Fibroblast of the aortic adventitia (primary cell): ENCODE results near the gene ZNF574. TPM values are rescaled to one million over a fixed set of nuclear protein-coding genes. Genes with fewer than 3 reads are reported as not detected.

Source experiments
- DNase-seq: peaks from one replicate; pipeline ENCODE4 v3.0.0-alpha.2; 2010; ENCODE audit warnings: low read depth
- H3K4me3 ChIP-seq: 2 replicates; pipeline ENCODE4 v1.5.1; 2011; ENCODE audit warnings: low read depth, mild to moderate bottlenecking, control low read depth, low read length, moderate library complexity
- CTCF ChIP-seq: IDR thresholded peaks from 2 replicates; pipeline ENCODE4 v1.5.1; 2011; ENCODE audit warnings: mild to moderate bottlenecking, low read length, control low read depth, inconsistent platforms; ENCODE audit not compliant: insufficient read depth
- total RNA-seq: library from RNA; depleted of rRNA; stranded (reverse); fragments of >200 nt; gene quantifications from 2 replicates; pipeline ENCODE4 v1.2.3, GENCODE V29; 2012; ENCODE audit warnings: low replicate concordance

Gene ZNF574
- total RNA-seq, 1 donor: 17.2 TPM

DNA sequence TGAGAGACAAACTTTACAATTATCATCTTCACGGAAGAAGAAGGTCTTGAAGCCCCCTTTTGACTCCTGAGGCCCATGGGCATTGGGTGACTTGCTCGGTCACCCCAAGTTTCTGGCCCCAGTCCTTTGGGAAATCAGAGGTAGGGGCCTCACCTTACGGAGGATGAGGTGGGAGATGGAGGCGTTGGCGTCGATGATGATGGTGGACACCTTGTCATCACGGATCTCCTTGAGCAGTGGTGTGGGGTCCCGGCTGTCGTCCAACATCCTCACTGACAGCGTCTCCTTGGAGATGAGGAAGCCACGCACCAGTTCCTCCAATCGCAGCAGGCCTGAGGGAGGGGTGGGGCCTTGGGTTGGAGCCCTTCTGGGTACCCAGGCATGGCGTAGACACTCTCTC is 16.8 kb upstream of the ZNF574 start:
- H3K4me3 ChIP-seq: no peak overlapping the region
- TF ChIP-seq CTCF: no peak
- DNase-seq: no peak

DNA sequence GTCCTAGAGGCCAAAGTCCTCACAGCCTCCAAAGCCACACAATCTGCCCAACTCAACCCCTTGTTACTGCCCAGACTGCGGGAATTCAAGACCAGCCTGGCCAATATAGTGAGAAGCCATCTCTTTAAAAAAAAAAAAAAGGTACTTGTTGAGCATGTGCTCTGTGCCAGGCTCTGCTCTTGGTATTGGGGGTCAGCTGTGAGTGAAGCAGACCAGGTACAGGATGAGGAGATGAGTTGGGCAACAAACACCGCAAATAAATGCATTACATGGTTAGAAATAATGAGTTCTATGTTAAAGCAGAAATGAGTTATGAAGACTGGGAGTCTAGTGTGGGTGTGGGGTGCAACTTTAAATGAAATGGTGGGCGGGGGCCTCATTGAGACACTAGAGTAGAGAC is 15.8 kb upstream of the ZNF574 start:
- H3K4me3 ChIP-seq: no peak overlapping the region
- no peak for TF ChIP-seq CTCF
- DNase-seq: no peak

- no peak overlapping the region for H3K4me3 ChIP-seq
- DNase-seq: no peak
- TF ChIP-seq CTCF: no peak
These were observed 13.6 kb upstream of the ZNF574 start for GRCh38 chr19:42062381-42062780.

- DNase-seq: no peak
- TF ChIP-seq CTCF: no peak
- no peak overlapping the region for H3K4me3 ChIP-seq
These were observed 11.5 kb upstream of the ZNF574 start for GRCh38 chr19:42064432-42064831.

- H3K4me3 ChIP-seq: no peak overlapping the region
- TF ChIP-seq CTCF: no peak
- DNase-seq: no peak
These were observed 10.9 kb upstream of the ZNF574 start for GRCh38 chr19:42065051-42065450.

DNA sequence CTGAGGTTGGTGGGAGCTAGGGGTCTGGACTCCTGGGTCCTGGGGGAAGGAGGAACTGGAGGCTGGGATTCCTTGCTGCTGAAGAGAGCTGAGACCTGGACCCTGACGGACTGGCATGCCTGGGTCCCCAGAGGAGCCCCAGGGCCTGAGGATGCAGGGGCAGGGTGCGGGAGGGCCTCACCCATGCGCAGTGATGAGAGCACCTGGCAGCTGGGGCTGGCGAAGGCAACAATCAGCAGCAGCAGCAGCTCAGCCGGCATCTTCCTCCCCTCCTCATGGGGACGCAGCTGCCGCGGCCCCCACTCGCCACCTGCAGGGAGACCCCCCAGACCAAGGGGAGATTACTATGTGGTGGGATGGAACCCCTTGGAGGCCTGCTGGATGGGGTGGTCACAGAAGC is 10.5 kb upstream of the ZNF574 start:
- no peak for TF ChIP-seq CTCF
- no peak for DNase-seq

GRCh38 chr19:42066075-42066754 is 9.8 kb upstream of the ZNF574 start:
- no peak for TF ChIP-seq CTCF
- DNase-seq: peak; percentile 7
- no peak overlapping the region for H3K4me3 ChIP-seq

More for the DNA sequence above, 10.5 kb upstream of the ZNF574 start:
- H3K4me3 ChIP-seq: no peak overlapping the region
